H9 (cell line): ENCODE data around the gene DNAL1. TPM values are rescaled to one million over a fixed set of nuclear protein-coding genes. Genes with fewer than 3 reads are reported as not detected.
A peak's percentile ranks its signal among the peaks of the same experiment; 100 is the strongest.

Source experiments
- DNase-seq: peaks from one replicate; pipeline ENCODE4 v3.0.0-alpha.2; 2017
- H2AFZ ChIP-seq: one replicate; pipeline ENCODE4 v1.6.1; 2013; ENCODE audit warnings: mild to moderate bottlenecking, low read length, control low read depth, moderate library complexity
- H2AK5ac ChIP-seq: 2 replicates; pipeline ENCODE4 v1.6.1; 2013; ENCODE audit warnings: low read length, control low read depth, mixed read lengths; ENCODE audit not compliant: insufficient read length
- H2BK120ac ChIP-seq: one replicate; pipeline ENCODE4 v1.6.1; 2013; ENCODE audit warnings: low read depth, mild to moderate bottlenecking, low read length, control low read depth, inconsistent platforms; ENCODE audit not compliant: poor library complexity, severe bottlenecking
- H2BK12ac ChIP-seq: 2 replicates; pipeline ENCODE4 v1.6.1; 2013; ENCODE audit warnings: low read length, control low read depth, mixed read lengths, low read depth; ENCODE audit not compliant: insufficient read length
- H2BK15ac ChIP-seq: 2 replicates; pipeline ENCODE4 v1.6.1; 2013; ENCODE audit warnings: low read depth, low read length, control low read depth
- H2BK20ac ChIP-seq: one replicate; pipeline ENCODE4 v1.6.1; 2013; ENCODE audit warnings: low read depth, mild to moderate bottlenecking, low read length, control low read depth, inconsistent platforms; ENCODE audit not compliant: poor library complexity, severe bottlenecking
- H2BK5ac ChIP-seq: 2 replicates; pipeline ENCODE4 v1.6.1; 2013; ENCODE audit warnings: low read length, control low read depth, mixed read lengths; ENCODE audit not compliant: insufficient read length
- H3K14ac ChIP-seq: 2 replicates; pipeline ENCODE4 v1.6.1; 2013; ENCODE audit warnings: low read length, control low read depth; ENCODE audit not compliant: insufficient read depth
- H3K18ac ChIP-seq: 2 replicates; pipeline ENCODE4 v1.6.1; 2013; ENCODE audit warnings: low read depth, mild to moderate bottlenecking, mixed read lengths, low read length, control low read depth; ENCODE audit not compliant: insufficient read length
- H3K23ac ChIP-seq: 2 replicates; pipeline ENCODE4 v1.6.1; 2013; ENCODE audit warnings: low read length, control low read depth, mixed read lengths, low read depth; ENCODE audit not compliant: insufficient read length
- H3K23me2 ChIP-seq: 2 replicates; pipeline ENCODE4 v1.6.1; 2013; ENCODE audit warnings: low read depth, mild to moderate bottlenecking, mixed read lengths, low read length, control low read depth; ENCODE audit not compliant: insufficient read length, poor library complexity, severe bottlenecking
- H3K27ac ChIP-seq: 2 replicates; pipeline ENCODE4 v1.5.1; 2013; ENCODE audit warnings: low read length, control low read depth, mixed read lengths, low read depth; ENCODE audit not compliant: insufficient read length
- H3K27me3 ChIP-seq: 2 replicates; pipeline ENCODE4 v1.6.1; 2013; ENCODE audit warnings: low read length, control low read depth, inconsistent platforms; ENCODE audit not compliant: insufficient read depth
- H3K4ac ChIP-seq: 2 replicates; pipeline ENCODE4 v1.6.1; 2013; ENCODE audit warnings: low read depth, mild to moderate bottlenecking, control low read depth, inconsistent platforms, low read length, moderate library complexity
- H3K4me1 ChIP-seq: 2 replicates; pipeline ENCODE4 v1.6.1; 2013; ENCODE audit warnings: low read length, control low read depth, inconsistent platforms; ENCODE audit not compliant: insufficient read depth
- H3K4me2 ChIP-seq: 2 replicates; pipeline ENCODE4 v1.6.1; 2013; ENCODE audit warnings: low read length, control low read depth, mixed read lengths; ENCODE audit not compliant: insufficient read length, insufficient read depth
- H3K56ac ChIP-seq: 2 replicates; pipeline ENCODE4 v1.6.1; 2013; ENCODE audit warnings: low read depth, mild to moderate bottlenecking, mixed read lengths, low read length, control low read depth; ENCODE audit not compliant: insufficient read length
- H3K79me1 ChIP-seq: 2 replicates; pipeline ENCODE4 v1.6.1; 2013; ENCODE audit warnings: low read depth, mild to moderate bottlenecking, moderate library complexity, low read length, control low read depth, inconsistent platforms; ENCODE audit not compliant: insufficient read depth, poor library complexity, severe bottlenecking
- H3K79me2 ChIP-seq: 2 replicates; pipeline ENCODE4 v1.6.1; 2013; ENCODE audit warnings: low read length, control low read depth, inconsistent platforms; ENCODE audit not compliant: insufficient read depth
- H3K9ac ChIP-seq: 2 replicates; pipeline ENCODE4 v1.6.1; 2013; ENCODE audit warnings: low read length, control low read depth, mixed read lengths; ENCODE audit not compliant: insufficient read length; ENCODE audit errors: extremely low read depth
- H3K9me3 ChIP-seq: one replicate; pipeline ENCODE4 v1.6.1; 2013; ENCODE audit warnings: low read depth, low read length, inconsistent platforms; ENCODE audit not compliant: control insufficient read depth
- H3T11ph ChIP-seq: one replicate; pipeline ENCODE4 v1.6.1; 2013; ENCODE audit warnings: mild to moderate bottlenecking, low read length, control low read depth, inconsistent platforms
- H4K20me1 ChIP-seq: one replicate; pipeline ENCODE4 v1.6.1; 2013; ENCODE audit not compliant: control insufficient read depth, insufficient read length, insufficient read depth
- H4K5ac ChIP-seq: 2 replicates; pipeline ENCODE4 v1.6.1; 2013; ENCODE audit warnings: low read depth, mild to moderate bottlenecking, mixed read lengths, low read length, control low read depth; ENCODE audit not compliant: insufficient read length
- H4K8ac ChIP-seq: replicated peaks from 2 replicates; pipeline ENCODE4 v1.6.1; 2013; ENCODE audit warnings: low read length, control low read depth, mixed read lengths, low read depth; ENCODE audit not compliant: insufficient read length
- H4K91ac ChIP-seq: 2 replicates; pipeline ENCODE4 v1.6.1; 2013; ENCODE audit warnings: low read depth, mild to moderate bottlenecking, moderate library complexity, mixed read lengths, low read length, control low read depth; ENCODE audit not compliant: insufficient read length
- H3K27ac Mint-ChIP-seq, 3 experiments: 2 replicates in 2 of 3; 3 replicates in 1 of 3; pipeline ENCODE4 v1.8.0; 2020 to 2021; ENCODE audit warnings: mixed read lengths in 3 of 3, mild to moderate bottlenecking in 1 of 3, moderate library complexity in 1 of 3
- H3K27me3 Mint-ChIP-seq: 2 replicates; pipeline ENCODE4 v1.8.0; 2021; ENCODE audit warnings: low read depth, mild to moderate bottlenecking, moderate library complexity, mixed read lengths
- H3K36me3 Mint-ChIP-seq, 3 experiments: 2 replicates in 2 of 3; 3 replicates in 1 of 3; pipeline ENCODE4 v1.8.0; 2020 to 2021; ENCODE audit warnings: low read depth in 3 of 3, mixed read lengths in 3 of 3; ENCODE audit not compliant: insufficient read depth in 1 of 3
- H3K4me1 Mint-ChIP-seq, 2 experiments: 2 replicates each; pipeline ENCODE4 v1.8.0; 2020; ENCODE audit warnings: mixed read lengths in 2 of 2
- H3K4me3 Mint-ChIP-seq, 2 experiments: 2 replicates in 1 of 2; 3 replicates in 1 of 2; pipeline ENCODE4 v1.8.0; 2020 to 2021; ENCODE audit warnings: mild to moderate bottlenecking in 2 of 2, mixed read lengths in 2 of 2, moderate library complexity in 1 of 2
- H3K9me3 Mint-ChIP-seq, 2 experiments: 2 replicates in 1 of 2; 3 replicates in 1 of 2; pipeline ENCODE4 v1.8.0; 2020; ENCODE audit warnings: mild to moderate bottlenecking in 2 of 2, mixed read lengths in 2 of 2, moderate library complexity in 1 of 2
- CTCF ChIP-seq: fragments of 200-600 bp; sonication (generic); conservative IDR thresholded peaks from 3 replicates; pipeline ENCODE4 v1.8.0; 2021; ENCODE audit warnings: antibody characterized with exemption, mild to moderate bottlenecking
- WGBS: extraction: QIAGEN DNeasy Blood & Tissue Kit; methylation state at CpG from one replicate; pipeline ENCODE4 v1.1.7; 2013; ENCODE audit warnings: missing lambda C conversion rate, low lambda C conversion rate, mixed read lengths; ENCODE audit not compliant: insufficient read length; ENCODE audit errors: extremely low coverage; 5-methylcytosine and 5-hydroxymethylcytosine counted together
- total RNA-seq: library from RNA; stranded (reverse); gene quantifications from 2 replicates; pipeline ENCODE4 v1.2.1, GENCODE V29; 2021

The DNAL1 gene
- total RNA-seq, 1 experiment from 2014 or later = 17.7 TPM

GRCh38 chr14:73739899-73740617 is 95.3 kb downstream of the DNAL1 start:
- Mint-ChIP-seq H3K27ac (peak overlapping the region in 2 of 3 experiments; percentile 59 to 75; a peak in 2 of 7 replicates), H3K4me1 (peaks cover 35 to 44% of the 10 kb centered on the region in 2 experiments), H3K9me3 (no peaks in the 10 kb centered on the region), H3K4me3 (no peak overlapping the region), H3K27me3 (no peaks in the 10 kb centered on the region; the same call in 1 of the 2 replicates), H3K36me3 (peaks cover 2 to 13% (median 8%) of the 10 kb centered on the region in 3 experiments; a peak in 4 of 7 replicates)
- Histone ChIP-seq H2BK120ac (no peak overlapping the region), H3K79me2 (no peaks in the 10 kb centered on the region; the same call in 1 of the 2 replicates), H4K20me1 (no peaks in the 10 kb centered on the region), H3K4me2 (no peak overlapping the region), H3K18ac (no peak overlapping the region), H3K27ac (no peak overlapping the region), H2BK12ac (no peak overlapping the region), H2AK5ac (no peak overlapping the region), H4K5ac (no peak overlapping the region), H3K23ac (no peak overlapping the region), H2BK20ac (no peak overlapping the region), H4K8ac (no peak overlapping the region), H3K56ac (no peak overlapping the region), H3T11ph (no peak overlapping the region), H2AFZ (no peak overlapping the region), H3K14ac (no peak overlapping the region; the same call in 1 of the 2 replicates), H2BK5ac (no peak overlapping the region), H2BK15ac (no peak overlapping the region; the same call in 1 of the 2 replicates), H3K27me3 (no peaks in the 10 kb centered on the region), H4K91ac (no peak overlapping the region), H3K79me1 (no peaks in the 10 kb centered on the region), H3K9ac (no peak overlapping the region), H3K9me3 (no peaks in the 10 kb centered on the region), H3K4ac (no peak overlapping the region), H3K23me2 (no peaks in the 10 kb centered on the region), H3K4me1 (no peaks in the 10 kb centered on the region; the same call in 1 of the 2 replicates)
- no CpG with 5 or more reads among the region's 12 CpGs for WGBS
- no peak for TF ChIP-seq CTCF
- peak; percentile 16 for DNase-seq
